ENCODE measurements around the gene USP48.

USP48 gene

DNA sequence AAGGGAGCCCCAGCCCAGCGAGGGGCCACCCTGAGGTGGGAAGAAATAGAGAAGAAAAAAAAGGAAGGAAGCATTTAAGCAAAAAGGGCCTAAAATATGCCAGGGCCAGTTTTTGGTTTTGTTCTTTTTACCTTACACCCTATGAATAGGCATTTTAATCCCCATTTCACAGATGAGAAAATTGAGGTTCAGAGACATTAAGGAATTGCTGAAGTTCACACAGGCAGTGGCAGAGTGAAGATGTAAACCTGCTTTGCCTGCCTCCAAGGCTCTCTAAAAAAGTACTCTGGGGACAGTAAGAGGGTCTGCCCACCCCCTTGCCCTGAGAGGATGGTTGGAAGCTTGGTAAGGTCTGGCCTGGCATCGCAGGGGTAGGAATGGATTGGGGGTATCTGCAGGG is 133.6 kb downstream of the USP48 start:
- Histone ChIP-seq H3K79me2 (ENCODE audit: insufficient read depth, low read length) (no peaks in the 10 kb centered on the region), H3K36me3 (ENCODE audit: low read length) (no peaks in the 10 kb centered on the region), H3F3A (ENCODE audit: insufficient read depth) (no peaks in the 10 kb centered on the region), H3K4me2 (ENCODE audit: low read depth, low read length, poor library complexity, severe bottlenecking) (no peak overlapping the region), H3K27ac (ENCODE audit: low read depth, low read length) (no peak overlapping the region), H3K9me3 (ENCODE audit: insufficient read depth, low read length) (no peaks in the 10 kb centered on the region), H3K9me2 (replicated peaks; ENCODE audit: insufficient read depth, low read length) (no peaks in the 10 kb centered on the region), H3K4me3 (ENCODE audit: insufficient read depth, low read length, poor library complexity, severe bottlenecking) (no peak overlapping the region), H4K20me1 (ENCODE audit: low read depth, low read length) (no peaks in the 10 kb centered on the region), H3K27me3 (ENCODE audit: low read length) (no peaks in the 10 kb centered on the region), H2AFZ (ENCODE audit: low read depth, low read length, severe bottlenecking) (no peak overlapping the region), H3K9ac (ENCODE audit: low read length) (no peak overlapping the region)
- TF ChIP-seq EZH2phosphoT487 (conservative IDR thresholded peaks at IDR 0.05; ENCODE audit: low read length), result no peak
- TF ChIP-seq, protein P1, sequence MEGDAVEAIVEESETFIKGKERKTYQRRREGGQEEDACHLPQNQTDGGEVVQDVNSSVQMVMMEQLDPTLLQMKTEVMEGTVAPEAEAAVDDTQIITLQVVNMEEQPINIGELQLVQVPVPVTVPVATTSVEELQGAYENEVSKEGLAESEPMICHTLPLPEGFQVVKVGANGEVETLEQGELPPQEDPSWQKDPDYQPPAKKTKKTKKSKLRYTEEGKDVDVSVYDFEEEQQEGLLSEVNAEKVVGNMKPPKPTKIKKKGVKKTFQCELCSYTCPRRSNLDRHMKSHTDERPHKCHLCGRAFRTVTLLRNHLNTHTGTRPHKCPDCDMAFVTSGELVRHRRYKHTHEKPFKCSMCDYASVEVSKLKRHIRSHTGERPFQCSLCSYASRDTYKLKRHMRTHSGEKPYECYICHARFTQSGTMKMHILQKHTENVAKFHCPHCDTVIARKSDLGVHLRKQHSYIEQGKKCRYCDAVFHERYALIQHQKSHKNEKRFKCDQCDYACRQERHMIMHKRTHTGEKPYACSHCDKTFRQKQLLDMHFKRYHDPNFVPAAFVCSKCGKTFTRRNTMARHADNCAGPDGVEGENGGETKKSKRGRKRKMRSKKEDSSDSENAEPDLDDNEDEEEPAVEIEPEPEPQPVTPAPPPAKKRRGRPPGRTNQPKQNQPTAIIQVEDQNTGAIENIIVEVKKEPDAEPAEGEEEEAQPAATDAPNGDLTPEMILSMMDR (IDR thresholded peaks at IDR 0.05; ENCODE audit: insufficient read depth, low read length, poor library complexity, severe bottlenecking), result no peak

DNA sequence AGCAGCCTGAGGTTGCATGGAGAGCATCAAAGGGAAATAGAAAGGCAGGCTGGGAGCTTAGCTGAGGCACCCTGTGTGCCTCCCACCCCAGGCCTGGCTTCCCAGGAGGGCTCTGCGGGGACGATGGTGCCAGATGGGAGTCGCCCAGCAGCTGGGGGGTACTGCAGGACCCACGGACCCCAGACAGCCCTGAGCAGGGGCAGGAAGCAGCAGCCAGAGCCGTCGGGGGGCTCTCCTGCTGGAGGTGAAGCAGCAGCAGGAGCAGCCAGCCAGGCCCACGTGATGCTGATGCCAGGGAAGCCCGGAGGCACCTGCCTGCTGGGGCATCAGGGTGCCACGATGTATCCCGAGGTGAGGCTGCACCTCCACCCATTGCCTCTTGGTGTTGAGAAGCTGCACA is 134.2 kb downstream of the USP48 start:
- no peak overlapping the region for H3K27ac ChIP-seq (ENCODE audit: low read depth, low read length)
- H3K27me3 ChIP-seq (ENCODE audit: low read length), result no peaks in the 10 kb centered on the region
- no peaks in the 10 kb centered on the region for H3K9me2 ChIP-seq (replicated peaks; ENCODE audit: insufficient read depth, low read length)
- H3F3A ChIP-seq (ENCODE audit: insufficient read depth), result no peaks in the 10 kb centered on the region
- no peaks in the 10 kb centered on the region for H3K79me2 ChIP-seq (ENCODE audit: insufficient read depth, low read length)
- no peak for TF ChIP-seq EZH2phosphoT487 (conservative IDR thresholded peaks at IDR 0.05; ENCODE audit: low read length)
- TF ChIP-seq, protein P1 (IDR thresholded peaks at IDR 0.05; ENCODE audit: insufficient read depth, low read length, poor library complexity, severe bottlenecking), result no peak
- no peak overlapping the region for H3K9ac ChIP-seq (ENCODE audit: low read length)
- no peak overlapping the region for H2AFZ ChIP-seq (ENCODE audit: low read depth, low read length, severe bottlenecking)
- H3K4me2 ChIP-seq (ENCODE audit: low read depth, low read length, poor library complexity, severe bottlenecking), result no peak overlapping the region
- no peaks in the 10 kb centered on the region for H4K20me1 ChIP-seq (ENCODE audit: low read depth, low read length)
- no peaks in the 10 kb centered on the region for H3K36me3 ChIP-seq (ENCODE audit: low read length)
- no peaks in the 10 kb centered on the region for H3K9me3 ChIP-seq (ENCODE audit: insufficient read depth, low read length)
- H3K4me3 ChIP-seq (ENCODE audit: insufficient read depth, low read length, poor library complexity, severe bottlenecking), result no peak overlapping the region

DNA sequence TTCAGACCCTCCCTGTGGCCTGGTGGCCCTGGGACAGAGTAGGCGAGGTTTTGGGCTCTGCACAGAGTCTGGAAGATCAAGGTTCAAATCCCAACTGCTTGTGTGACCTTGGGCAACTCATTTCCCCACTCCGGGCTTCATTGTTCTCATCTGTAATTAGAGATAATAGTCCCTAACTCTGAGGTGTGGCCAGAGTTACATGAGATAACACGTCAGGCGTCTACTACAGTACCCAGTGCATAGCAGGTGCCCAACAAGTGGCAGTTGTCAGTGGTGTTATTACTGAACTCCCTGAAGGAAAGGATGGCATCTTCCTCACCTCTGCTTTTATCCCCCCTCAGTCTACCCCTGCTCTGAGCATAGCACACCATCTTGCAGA is 134.6 kb downstream of the USP48 start:
- Histone ChIP-seq H3K9me2 (replicated peaks; ENCODE audit: insufficient read depth, low read length) (no peaks in the 10 kb centered on the region), H3F3A (ENCODE audit: insufficient read depth) (no peaks in the 10 kb centered on the region), H3K36me3 (ENCODE audit: low read length) (no peaks in the 10 kb centered on the region), H3K27ac (ENCODE audit: low read depth, low read length) (no peak overlapping the region), H2AFZ (ENCODE audit: low read depth, low read length, severe bottlenecking) (no peak overlapping the region), H3K9ac (ENCODE audit: low read length) (no peak overlapping the region), H3K27me3 (ENCODE audit: low read length) (no peaks in the 10 kb centered on the region), H3K4me2 (ENCODE audit: low read depth, low read length, poor library complexity, severe bottlenecking) (no peak overlapping the region), H3K4me3 (ENCODE audit: insufficient read depth, low read length, poor library complexity, severe bottlenecking) (no peak overlapping the region), H3K79me2 (ENCODE audit: insufficient read depth, low read length) (no peaks in the 10 kb centered on the region), H3K9me3 (ENCODE audit: insufficient read depth, low read length) (no peaks in the 10 kb centered on the region), H4K20me1 (ENCODE audit: low read depth, low read length) (no peaks in the 10 kb centered on the region)
- TF ChIP-seq, protein P1 (IDR thresholded peaks at IDR 0.05; ENCODE audit: insufficient read depth, low read length, poor library complexity, severe bottlenecking), result no peak
- no peak for TF ChIP-seq EZH2phosphoT487 (conservative IDR thresholded peaks at IDR 0.05; ENCODE audit: low read length)
